Right forelimb (tissue), 1 donor: Measurements from ENCODE around the gene CNTN4.

Experiments
- DNase-seq: peaks from one replicate; pipeline ENCODE4 v3.0.0-alpha.2; 2018

The CNTN4 gene

DNA sequence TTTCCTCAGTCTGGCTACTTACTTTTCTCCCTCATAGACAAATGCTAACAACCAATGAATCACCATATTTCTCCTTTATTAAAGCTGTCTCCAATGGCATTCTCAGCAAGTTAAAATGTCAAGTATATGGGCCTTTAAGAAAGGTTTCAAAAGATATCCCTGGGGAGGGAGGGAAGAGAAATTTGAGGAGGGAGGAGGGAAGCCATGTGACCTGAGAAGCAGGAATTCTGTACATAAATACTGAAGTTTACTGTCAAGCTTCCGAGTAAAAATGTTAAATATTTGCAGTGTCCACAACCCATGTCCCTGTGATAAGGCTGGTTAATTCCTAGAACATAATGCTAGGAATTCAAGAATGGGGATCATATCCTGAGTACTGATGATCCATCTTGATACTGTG is 175.9 kb downstream of the CNTN4 start:
- DNase-seq, result no peak

DNA sequence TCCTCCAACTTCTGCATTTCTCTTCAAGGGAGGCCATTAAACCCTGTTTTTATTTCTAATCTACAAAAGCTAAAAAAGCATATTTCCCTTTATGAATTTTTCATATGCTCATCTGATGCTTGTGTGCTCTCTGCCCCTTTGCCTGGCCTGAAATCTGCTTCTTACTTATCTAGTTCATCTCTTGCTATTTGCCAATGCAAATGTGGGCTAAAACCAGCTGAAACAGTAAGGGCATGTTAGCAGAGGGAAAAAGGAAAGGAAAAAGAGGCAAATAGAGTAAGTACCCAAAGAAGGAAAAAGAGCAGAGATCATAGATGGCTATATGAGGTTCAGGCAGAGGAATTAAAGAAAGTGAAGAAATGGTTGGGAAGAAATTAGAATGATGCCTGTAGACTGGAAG is 185.2 kb downstream of the CNTN4 start:
- no peak for DNase-seq

DNA sequence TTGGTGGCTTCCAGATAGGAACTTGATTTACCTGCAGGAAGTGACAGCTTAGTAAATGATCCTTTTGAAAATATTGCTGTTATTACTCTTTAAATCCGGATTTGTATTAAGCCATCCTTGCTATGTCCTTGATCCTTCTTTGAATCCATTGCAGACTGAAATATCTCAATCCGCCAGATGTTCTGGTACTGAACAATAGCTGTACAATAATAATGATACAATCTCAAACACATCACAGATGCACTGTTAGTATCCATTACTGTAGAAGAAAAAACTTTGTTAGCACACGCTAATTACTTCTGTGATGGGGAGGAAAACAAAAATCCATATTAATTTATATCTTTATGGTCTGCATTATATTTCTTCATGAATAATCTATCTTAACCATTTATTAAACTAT is 202.3 kb downstream of the CNTN4 start:
- no peak for DNase-seq

DNA sequence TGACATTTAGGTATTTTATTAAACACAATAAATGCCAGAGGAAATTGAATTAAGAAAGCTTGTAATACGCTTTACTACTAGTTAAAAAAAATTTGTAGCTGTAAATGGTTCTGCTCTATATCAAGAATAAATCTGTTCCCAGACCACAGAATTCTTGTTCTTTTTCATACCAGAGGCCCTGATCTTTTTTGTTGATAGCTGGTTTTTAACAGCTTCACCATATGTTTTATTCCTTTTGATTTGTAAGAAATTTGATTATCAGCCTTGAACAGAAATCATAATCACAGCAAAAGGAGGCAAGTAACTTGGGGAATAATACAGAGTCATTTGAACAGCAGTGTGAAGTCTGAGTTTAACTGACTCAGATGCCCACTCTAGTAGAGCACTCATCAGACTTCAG is 202.7 kb downstream of the CNTN4 start:
- no peak for DNase-seq

DNA sequence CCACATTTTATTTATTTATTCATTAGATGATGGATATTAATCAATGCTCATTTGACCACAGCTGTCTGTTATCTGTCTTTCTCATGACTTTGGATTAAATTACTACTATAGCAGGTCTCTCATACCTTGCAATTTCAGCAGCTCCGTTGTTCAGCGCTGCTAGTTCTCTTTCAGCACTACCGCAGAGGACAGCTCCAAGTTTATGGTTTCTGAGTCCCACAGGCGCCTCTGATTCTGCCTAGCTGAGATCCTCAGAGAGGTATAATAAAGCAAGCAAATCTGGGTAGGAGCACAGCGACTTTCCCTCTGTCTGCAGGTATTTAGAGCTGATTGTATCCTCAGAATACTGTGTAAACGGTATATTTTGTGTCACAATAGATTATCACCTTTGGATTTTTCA is 204.9 kb downstream of the CNTN4 start:
- DNase-seq, result peak; percentile 48

DNA sequence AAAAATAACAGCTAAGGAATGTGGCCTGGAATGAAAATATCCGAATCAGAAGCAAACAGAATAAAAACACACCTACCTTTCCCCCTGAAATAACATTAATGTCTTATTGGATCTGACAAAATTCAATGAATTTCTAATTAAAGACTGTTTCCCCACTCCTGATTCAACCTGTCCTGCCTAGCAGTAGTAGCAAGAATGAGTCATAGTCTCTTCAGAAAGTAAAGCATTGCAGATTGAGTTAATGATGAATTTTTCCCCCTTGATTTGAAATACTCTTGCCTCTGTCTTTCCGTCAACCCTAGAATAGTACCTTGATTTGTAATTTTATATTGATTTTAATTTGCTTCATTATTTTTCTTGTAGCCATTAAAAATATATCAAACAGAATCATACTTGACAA is 212.4 kb downstream of the CNTN4 start:
- DNase-seq, result no peak

DNA sequence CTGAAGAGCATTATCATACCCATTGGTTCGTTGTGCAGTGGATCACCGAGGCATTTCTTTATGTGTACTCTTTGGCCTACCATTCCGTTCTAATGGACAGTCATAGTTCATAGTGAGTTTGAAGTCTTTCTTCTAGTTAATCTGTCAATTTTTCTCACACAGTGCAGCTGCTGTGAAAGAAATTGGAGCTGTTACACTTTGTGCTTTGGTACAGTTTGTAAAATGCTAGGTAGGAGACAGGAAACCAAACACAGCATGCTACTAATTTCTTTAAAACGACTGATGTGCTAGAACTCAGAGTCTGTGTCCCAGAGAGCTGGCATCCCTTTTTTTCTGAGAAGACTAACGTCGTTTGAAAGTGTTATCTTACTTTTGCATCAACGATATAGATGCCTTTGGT is 218.9 kb downstream of the CNTN4 start:
- no peak for DNase-seq

DNA sequence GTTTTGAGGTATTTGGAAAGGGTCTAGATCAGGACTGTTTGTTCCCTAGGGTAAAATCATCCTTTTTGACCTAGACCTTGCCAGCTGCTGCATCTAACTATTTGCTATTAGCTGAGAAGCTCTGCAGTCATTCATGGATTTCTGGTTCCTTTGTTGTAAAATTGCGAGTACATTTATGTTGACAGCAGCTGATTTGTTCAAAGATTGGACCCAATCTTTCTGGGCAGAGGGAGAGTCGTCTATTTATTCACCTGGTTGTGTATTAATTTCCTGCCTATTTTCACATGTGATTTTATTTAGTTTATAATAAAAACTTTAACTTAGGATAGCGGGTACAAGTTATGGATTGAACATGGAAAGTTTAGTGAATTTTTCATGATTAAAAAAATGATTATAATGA is 236.3 kb downstream of the CNTN4 start:
- DNase-seq, result no peak

DNA sequence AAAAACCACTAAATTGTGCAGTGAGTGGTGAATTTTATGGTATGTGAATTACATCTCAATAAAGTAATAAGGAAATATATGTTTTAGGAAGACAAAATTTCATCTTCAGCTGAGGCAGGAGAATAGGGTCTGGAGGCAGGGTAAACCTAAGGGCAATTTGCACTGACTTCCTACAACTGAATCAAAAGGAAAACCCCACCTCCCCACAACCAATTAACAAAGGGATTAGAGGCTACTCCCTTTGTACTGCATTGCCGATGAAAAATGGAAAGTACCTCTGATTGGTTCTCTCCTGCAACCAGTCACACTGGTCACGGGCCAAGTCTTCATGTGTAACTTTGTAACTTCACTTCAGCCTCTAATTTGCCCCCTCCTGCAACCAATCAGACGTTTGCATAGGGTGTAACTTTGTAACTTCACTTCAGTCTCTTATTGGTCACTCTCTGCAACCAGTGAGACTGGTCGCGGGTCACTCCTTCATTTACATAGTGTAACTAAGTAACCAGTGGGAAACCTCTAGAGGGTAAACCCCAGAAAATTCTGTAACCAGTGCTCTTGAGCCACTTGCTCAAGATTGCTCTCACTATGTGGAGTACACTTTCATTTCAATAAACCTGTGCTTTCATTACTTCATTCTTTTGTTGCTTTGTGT is 244.5 kb downstream of the CNTN4 start:
- DNase-seq, result no peak

DNA sequence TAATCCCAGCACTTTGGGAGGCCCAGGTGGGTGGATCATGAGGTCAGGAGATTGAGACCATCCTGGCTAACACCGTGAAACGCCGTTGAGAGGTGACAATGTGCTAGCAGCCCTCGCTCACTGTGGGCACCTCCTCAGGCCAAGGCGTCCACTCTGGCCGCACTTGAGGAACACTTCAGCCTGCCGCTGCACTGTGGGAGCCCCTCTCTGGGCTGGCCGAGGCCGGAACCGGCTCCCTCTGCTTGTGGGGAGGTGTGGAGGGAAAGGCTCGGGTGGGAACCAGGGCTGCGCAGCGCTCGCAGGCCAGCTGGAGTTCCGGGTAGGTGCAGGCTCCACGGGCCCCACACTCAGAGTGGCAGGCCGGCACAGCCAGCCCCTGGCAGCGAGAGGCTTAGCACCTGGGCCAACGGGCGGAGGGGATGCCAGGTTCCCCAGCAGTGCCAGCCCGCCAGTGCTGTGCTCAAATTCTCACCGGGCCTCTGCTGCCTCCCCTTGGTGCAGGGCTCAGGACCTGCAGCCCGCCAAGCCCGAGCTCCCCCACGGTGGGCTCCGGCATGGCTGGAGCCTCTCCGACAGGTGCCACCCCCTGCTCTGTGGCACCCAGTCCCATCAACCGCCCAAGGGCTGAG is 253.6 kb downstream of the CNTN4 start:
- DNase-seq, result no peak

DNA sequence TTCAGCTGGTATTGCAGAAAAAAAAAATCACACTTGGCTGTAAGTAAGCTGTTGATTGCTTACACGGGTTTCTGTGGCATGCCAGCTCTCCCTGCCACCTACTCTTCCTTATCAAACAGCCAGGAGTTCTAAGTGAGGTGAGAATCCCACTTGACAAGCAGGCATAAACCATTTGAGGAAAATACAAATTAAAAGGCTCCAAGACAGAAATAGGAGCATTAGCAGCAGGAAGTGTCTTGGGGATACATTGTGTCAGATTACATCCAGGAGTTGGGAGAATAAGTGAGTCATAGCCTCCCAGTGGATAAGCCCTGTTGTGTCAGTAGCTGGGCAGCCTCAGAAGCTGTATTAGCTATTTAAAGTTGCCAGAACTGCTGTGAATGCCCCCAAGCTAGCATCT is 256.0 kb downstream of the CNTN4 start:
- DNase-seq, result no peak

DNA sequence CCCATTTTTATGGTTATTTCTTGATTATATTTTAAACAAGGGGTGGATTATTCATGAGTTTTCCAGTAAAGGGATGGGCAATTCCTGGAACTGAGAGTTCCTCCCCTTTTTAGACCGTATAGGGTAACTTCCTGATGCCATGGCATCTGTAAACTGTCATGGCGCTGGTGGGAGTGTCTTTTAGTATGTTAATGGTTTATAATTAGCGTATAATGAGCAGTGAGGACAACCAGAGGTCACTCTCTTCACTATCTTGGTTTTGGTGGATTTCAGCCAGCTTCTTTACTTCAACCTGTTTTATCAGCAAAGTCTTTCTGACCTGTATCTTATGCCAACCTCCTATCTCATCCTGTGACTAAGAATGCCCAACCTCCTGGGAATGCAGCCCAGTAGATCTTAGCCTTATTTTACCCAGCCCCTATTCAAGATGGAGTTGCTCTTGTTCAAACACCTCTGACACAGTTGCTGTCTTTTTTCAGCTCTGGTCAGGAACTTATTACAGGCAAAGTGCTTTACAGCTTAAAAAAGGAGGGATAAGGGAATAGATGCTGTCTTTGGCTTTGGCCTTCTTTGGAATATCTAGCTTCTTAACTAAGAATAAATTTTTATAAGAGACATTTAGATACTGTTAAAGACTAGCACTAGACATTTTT is 257.8 kb downstream of the CNTN4 start:
- DNase-seq, result no peak

DNA sequence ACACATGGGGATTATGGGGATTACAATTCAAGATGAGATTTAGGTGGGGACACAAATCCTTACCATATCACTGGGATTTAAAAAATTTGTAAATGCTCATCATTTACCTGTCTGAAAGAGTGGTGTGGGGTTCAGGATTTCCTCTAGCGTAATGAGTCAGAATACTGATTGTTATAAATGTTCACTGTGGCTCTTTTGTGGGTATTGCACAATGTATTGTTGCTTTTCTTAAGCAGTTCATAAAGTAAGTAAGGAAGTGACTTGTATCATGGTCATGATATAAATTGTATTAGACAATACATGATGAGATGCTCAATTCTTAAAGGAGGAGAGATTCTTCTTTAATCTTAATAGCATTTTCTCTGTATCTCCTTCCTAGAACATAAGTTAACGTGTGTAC is 262.1 kb downstream of the CNTN4 start:
- DNase-seq, result no peak

DNA sequence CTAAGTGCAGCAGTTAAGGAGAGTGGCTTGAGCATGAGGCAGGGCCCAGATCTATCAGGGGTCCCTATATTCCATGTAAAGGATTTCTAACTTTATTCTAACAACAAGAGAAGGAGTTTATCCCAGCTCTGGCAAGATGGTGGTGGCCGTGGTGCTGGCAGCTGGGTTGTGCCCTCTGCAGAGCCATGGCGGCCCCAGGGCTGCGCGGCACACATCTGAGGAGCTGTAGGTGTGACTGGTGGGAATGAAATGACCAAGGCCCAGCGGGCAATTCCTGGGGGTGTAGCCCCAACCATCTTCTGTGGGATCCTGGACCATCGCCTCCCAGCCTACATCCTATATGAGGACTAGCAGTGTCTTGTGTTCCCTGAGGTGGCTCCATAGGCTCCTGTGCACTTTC is 263.5 kb downstream of the CNTN4 start:
- DNase-seq, result no peak

DNA sequence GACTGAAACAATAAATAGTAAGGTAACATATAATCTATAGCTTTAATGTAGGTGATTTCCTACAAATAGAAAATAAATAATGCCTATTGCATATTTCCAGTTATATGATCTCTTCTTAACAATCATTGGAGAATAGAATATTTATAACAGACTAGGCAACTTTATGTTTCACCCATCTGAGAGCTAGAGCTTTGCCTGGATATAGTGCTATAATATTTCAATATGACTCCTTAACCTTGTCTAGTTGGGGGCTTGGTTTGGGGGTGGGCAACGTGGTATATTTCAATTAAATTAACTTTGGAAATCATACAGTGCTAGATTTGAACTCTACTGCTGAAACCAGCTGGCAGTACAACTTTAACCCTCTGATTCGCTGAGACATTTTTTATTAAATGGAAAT is 265.2 kb downstream of the CNTN4 start:
- no peak for DNase-seq

DNA sequence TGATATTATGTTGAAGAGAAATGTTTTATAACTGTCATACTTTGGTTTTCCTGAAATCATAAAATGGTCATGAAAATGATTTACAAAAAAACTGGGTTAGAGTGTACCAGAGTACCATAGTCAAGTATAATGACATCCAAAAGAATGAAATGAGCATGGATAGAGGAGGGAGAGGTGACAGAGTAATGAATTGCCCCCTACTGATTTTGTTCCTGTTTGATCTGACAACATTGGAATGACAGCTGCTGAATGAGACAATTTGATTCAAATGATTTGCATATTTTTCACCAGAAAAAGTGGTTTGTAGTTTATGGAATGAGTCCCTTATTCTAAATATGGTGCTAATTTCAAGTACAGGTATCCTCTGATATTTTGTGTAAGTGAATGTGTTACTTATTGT is 271.7 kb downstream of the CNTN4 start:
- no peak for DNase-seq

DNA sequence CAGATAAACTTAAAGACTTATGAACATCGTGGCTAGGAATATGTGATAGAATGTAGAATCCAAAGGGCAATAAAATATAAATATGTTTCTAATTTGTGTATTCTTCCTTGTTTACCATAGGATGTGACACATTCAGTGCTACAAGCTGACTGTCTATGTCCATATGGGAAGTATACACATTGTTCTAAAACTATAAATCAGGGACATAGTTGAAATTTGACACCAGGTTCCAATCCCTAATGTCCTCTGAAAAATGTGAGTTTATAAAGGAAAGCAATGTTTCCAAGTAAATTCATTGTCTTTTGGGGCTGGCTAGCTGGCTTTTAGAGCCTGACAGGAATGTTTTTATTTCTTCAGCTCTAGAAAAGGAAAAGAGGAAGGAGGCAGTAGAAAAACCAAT is 273.6 kb downstream of the CNTN4 start:
- DNase-seq, result no peak

DNA sequence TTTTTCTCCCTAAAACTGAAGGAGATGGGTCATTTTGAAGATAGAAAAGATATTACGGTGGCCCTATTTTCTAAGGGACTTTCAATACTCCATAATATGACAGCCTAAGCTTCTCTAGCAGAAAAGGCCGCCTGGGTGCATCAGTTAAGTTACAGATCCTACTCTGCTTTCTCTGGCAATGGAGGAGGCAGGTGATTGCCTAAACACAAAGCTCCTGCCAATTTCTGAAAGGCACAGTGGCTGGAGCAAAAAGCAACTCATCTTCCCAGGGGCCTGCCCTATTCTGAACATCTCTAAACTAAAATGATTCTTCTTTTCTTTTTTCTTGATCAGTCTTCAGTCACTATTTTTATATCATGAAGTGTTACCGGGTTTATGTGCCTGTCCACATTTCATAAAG is 276.7 kb downstream of the CNTN4 start:
- DNase-seq, result no peak

DNA sequence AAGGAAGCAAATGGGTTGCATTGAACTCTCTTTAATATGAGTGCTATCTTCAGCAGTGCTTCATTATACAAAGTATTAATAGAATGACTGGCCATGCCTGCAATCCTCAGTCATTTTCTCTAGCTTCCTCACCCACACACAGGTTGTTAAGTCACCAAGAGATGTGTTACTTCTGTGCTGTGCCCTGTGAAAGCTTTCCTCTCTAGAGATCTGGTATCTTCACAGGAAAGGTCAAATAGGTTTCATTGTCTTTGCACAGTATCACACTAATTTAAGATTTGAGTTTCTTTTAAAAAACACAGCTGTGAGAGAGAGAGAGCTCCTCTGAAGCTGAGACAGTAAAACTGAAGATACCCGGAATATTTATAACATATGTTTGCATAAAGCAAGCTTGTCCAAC is 278.6 kb downstream of the CNTN4 start:
- no peak for DNase-seq

DNA sequence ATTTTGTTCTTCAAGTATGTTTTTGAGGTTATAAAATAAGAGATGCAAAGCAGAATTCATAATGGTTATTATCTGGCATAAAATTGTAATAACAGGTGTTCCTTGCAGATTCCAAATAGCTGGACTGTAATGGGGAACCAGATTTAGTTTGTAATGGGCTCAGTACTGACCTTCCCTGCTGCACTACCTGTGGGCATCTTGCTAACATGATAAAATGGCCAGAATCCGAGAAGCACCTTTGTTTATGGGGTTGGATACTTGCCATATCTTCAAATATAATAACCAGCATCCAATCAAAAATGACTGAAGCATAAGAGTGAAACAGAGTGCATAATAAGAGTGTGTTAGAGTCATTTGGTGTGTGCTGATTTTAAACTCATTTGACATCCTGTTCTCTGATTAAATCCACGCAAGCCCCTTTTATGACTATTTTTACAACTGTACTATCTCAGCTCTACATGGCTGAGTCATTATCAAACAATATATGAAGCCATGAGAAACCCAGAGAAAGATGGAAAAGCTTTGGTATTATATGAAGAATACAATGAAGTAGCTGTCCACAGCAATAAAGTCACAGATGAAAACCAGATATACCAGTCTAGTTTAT is 292.4 kb downstream of the CNTN4 start:
- no peak for DNase-seq

DNA sequence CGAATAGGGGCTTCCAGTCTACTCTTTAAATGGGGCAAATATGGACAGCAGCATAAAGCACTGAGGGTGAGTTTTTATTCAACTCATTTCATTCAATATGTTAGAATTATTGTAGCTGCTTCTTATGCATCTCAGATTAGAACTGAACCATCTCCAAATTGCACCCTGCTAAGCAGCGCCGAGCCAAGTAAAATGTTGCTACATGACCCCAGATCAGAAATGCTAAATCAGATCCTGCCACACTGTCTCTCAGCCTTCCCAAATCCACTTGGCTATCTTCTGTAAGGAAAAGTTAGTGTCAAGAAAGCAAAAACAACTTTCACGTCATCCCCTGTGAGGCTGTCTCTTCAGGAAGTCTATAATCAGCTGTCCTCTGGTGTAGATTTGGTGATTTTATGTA is 293.2 kb downstream of the CNTN4 start:
- no peak for DNase-seq

DNA sequence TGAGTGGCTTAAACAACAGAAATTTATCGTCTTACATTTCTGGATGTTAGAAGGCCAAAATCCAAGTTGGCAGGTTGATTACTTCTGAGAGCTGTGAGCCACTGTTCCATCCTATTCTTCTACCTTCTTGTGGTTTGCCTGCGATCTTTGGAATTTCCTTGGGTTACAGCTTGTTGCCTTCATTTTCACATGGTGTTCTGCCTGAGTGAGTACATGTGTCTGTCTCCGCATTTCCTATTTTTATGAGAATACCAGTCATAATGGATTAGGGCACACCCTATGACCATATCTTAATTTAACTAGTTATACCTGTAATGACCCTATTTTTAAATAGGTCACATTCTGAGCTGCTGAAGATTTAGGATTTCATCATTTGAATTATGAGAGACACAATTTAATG is 294.3 kb downstream of the CNTN4 start:
- no peak for DNase-seq

DNA sequence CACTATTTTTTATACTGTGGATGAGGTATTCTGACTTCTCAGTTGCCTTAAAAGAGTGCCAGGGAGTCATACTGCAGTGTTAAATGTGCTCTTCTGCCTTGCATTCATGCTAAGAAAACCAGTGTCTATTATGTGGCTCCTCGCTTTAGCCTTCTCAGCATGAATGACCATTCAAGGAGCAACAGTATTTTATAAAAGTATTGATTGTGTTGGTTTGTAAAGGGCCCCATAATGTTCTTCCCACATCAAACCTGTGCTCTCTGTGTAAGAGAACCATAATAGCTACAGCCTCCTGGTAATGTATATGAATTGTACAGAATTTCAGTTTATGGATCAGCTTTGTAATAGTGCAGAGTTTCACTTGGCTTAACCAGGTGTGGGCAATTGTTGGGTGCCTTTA is 316.4 kb downstream of the CNTN4 start:
- DNase-seq, result no peak

DNA sequence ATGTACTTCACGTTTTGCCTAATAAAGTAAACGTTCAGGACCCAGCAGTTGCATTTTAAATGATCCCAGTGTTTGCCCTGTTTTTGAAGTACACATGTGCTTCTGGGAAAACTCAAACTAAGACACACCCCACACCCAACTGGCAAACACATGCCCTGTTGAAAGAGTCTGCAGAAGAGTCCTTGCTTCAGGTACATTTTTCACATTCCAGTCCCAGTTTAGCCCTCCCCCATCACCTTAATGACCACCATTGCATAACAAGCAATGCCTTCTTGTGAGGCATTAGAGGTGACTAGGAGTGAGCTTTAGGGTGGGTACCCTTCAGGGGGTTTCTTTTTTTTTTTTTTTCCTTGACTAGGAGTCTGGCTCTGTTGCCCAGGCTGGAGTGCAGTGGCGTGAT is 322.3 kb downstream of the CNTN4 start:
- DNase-seq, result no peak
